HG03066 (cell line): ENCODE data around the gene DNAJA1.
"Not testable (repeated sequence)": the region's sequence is repeated elsewhere in the genome, so short reads cannot be mapped to it uniquely, and the experiment has no call there.

Experiments used
- ATAC-seq: cut with Tn5 transposase; IDR thresholded peaks from one replicate; pipeline ENCODE4 v1.9.1; 2021; ENCODE audit warnings: low read depth; ENCODE audit not compliant: unreplicated experiment

The DNAJA1 gene

DNA sequence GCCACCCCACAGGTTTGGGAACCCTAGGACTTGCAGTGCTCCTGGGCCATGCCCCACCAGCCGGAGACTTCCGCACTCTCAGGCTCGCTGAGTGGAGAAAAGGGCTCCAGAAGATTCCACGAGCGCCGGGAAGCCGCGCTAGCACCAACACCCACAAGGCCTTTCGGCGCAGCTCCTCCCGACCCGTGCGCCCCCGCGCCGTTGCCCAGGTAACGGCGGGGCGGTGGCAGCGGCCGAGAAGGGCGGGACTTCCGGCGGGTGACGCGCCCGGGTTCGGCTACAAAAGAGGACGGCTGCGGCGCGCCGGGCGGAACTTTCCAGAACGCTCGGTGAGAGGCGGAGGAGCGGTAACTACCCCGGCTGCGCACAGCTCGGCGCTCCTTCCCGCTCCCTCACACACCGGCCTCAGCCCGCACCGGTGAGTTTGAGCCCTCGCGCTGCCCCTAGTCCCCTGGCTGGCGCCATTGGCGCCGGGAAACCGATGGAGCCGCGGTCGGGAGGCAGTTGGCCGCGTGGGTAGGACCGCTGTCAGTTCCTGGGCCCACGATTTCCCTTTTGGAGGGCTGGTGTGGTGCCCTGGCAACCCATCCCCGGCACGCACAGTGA lies at the start of gene DNAJA1:
TSS of gene DNAJA1 (plus strand) at position 308 of the 606 bp plus-strand sequence. CDS start 1,212 bp downstream, outside the sequence.
- peak; percentile 91 for ATAC-seq

- ATAC-seq: no peak
Observed at GRCh38 chr9:32978051-32978450, 47.0 kb upstream of the DNAJA1 start.

- no peak for ATAC-seq
Observed at GRCh38 chr9:32986971-32987370, 38.1 kb upstream of the DNAJA1 start.

DNA sequence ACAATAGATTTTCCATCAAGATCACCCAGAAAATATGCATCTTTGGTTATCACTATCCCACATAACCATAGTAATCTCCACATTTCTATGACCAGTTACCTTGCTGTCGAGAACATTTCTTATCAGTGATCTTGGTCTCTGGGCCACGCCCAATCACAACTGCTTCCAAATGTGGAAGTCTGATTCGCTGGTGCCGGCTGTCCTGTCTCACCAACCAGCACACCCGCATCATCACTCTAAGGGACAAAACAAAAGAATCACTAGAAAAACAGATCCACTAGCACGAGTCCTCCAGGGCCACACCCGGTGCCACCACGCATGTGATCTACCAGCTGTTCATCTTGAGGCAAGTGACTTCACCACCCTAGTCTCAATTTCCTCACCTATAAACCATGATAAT lies 35.4 kb upstream of the DNAJA1 start:
- ATAC-seq: no peak

GRCh38 chr9:32991897-32992594 lies 33.0 kb upstream of the DNAJA1 start:
- no peak for ATAC-seq

DNA sequence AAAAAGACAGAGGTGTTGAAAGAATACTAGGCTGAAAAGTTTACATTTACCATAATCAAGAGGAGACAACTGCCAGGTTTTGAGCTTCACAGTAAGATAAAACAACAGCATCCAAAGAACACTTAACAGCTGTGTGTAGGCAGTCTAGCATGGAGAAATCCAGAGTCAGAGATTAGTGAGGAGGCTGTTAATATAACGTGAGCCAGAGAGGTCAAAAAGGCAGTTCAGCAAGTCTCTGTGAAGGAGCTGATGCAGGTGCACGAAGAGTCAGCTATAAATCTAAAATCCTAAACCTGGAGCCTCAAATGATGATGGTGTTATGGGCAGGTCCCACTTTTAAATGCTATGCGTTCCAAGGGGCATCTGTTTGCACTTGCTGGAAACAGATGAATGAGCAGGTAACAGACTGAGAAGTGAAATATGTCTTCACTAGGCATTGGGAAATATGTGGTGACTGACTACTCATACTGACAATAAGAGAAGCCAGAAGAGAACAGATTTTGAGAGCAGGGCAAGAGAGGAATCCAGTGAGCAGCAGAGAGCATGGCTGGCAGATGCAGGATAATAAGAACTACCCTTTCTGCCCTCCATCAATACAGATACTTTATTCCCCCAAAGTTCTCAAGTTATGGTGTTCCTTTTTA lies 32.4 kb upstream of the DNAJA1 start:
- no peak for ATAC-seq

DNA sequence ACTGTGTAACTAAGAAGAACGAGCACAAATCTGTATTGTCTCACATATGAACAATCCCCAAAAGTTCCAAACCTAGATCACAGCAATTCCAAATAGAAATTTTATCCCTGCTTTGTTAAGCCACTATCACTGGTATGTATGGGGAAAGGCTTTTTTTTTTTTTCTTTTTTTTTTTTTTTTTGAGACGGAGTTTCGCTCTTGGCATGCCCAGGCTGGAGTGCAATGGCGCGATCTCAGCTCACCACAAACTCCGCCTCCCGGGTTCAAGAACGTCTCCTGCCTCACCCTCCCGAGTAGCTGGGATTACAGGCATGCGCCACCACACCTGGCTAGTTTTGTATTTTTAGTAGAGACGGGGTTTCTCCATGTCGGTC lies 24.4 kb upstream of the DNAJA1 start:
- not testable (repeated sequence) for ATAC-seq

DNA sequence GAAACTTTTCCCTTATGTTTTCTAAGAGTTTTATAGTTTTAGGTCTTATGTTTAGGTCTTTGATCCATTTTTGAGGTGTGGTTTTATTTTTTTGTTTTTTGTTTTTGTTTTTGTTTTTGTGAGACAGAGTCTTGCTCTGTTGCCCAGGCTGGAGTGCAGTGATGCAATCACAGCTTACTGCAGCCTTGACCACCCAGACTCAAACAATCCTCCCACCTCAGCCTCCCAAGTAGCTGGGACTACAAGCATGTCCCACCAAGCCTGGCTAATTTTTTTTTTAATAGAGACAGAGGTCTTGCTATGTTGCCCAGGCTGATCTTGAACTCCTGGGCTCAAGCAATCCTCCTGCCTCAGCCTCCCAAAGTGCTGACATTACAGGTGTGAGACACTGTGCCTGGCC lies 19.7 kb upstream of the DNAJA1 start:
- not testable (repeated sequence) for ATAC-seq

DNA sequence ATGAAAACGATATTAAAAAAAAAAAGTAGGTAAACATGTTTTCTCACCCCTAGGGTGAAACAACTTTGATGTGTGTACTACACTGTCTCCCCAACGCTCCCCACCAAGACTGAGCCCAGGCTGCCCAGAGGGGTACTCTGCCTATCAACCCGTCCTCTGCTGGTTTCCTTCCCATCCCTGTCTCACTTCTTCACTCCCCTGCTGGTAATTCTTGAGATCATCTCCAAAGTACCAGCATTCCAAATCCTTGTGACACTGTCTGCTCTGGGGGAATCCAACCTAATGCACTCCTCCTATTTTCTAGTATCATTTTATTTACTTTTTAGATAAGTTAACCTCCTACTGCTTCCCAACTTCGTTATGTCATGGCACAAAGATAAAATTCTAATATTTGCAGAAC lies 17.3 kb upstream of the DNAJA1 start:
- ATAC-seq: no peak

GRCh38 chr9:33011831-33012230 lies 13.2 kb upstream of the DNAJA1 start:
- ATAC-seq: no peak

DNA sequence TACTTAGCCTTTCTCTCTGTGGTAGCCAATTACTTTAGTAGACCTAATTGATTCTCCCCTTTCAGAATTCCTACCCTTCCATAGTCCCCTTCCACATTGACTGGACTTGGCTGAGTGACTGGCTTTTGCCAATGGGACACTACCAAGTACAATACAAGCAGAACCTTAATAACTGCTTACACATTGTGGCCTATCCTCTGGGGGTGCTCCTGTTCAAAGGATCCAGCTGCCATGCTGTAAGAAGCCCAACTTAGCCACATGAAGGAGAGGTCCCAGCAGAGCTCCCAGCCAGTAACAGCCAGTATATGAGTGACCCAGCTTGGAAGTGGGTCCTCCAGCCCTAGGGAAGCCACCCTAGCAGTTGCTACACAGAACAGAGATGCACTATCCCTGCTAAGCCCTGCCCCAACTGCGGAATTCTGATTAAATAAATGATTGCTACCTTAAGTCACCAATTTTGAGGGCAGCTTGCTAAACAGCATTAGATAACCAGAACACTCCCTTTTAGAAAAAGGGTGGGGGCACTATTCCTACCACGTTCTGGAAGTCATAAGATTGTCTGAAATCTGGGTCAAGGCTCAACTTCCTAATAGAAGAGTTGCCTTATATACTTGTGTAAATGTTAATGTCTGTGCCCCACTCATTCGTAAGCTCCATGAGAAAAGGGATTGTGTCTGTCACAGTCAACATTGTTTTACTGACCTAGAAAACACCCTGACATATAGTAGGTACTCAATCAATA lies 12.6 kb upstream of the DNAJA1 start:
- ATAC-seq: no peak

GRCh38 chr9:33013962-33014664 lies 11.0 kb upstream of the DNAJA1 start:
- ATAC-seq: no peak

- no peak for ATAC-seq
Observed at GRCh38 chr9:33014665-33015014, 10.4 kb upstream of the DNAJA1 start.

DNA sequence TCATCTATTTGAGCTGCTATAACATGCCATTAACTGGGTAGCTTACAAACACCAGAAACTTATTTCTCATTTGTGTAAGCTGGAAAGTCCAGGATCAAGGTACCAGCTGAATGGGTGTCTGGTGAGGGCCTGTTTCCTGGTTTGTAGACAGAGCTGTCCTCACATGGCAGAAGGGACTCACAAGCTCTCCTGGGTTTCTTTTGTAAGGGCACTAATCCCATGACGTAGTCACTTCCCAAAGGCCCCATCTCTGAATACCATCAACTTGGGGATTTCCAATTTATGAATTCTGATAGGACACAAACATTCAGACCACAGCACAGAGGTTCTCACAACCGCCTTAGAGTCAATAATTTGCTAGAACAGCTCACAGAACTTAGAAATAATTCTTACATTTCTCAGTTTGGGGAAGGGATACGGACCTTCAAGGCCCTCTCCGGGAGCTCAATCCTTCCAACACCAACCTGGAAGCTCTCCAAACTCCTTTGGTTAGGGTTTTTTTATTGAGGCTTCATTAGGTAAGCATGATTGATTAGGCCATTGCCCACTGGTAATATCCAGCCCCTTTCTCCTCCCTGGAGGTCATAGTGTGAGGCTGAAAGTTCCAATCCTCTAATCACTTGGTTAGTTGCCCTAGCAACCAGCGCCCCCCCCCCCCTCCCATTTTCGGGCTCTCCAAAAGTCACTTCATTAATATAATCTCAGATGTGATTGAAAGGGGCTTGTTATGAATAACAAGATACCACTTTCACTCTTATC lies 7.6 kb upstream of the DNAJA1 start:
- no peak for ATAC-seq

- no peak for ATAC-seq
Observed at GRCh38 chr9:33019797-33020196, 5.3 kb upstream of the DNAJA1 start.

DNA sequence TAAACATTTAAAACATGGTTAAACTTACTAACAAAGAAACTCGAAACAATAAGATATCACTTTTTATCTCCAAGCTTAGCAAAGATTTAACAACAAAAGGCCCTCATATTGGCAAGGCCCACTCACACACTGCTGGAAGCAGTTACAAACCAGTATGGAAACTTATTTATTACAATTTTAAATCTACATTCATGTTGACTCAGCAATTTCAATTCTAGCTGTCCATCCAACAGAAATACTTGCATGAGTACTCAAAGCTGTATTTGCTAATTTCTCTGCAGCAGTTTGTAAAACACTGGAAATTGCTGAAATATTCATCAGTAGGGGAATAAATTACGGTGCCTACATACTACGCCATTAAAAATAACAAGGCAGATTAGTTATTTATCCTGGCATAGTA lies 2.8 kb upstream of the DNAJA1 start:
- ATAC-seq: no peak

DNA sequence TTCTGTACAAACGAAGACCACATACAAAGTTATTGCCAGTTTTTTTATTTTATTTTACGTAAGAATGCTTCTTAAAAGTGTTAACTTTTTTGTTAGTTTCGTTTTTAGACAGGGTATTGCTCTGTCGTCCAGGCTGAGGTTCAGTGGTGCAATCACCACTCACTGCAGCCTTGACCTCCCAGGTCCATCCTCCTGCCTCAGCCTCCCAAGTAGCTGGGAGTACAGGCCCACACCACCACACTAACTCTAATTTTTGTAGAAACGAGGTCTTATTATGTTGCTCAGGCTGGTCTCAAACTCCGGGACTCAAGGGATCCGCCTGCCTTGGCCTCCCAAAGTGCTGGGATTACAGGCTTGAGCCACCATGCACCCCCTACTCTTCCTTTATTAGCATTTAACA lies 2.3 kb upstream of the DNAJA1 start:
- ATAC-seq: no peak

DNA sequence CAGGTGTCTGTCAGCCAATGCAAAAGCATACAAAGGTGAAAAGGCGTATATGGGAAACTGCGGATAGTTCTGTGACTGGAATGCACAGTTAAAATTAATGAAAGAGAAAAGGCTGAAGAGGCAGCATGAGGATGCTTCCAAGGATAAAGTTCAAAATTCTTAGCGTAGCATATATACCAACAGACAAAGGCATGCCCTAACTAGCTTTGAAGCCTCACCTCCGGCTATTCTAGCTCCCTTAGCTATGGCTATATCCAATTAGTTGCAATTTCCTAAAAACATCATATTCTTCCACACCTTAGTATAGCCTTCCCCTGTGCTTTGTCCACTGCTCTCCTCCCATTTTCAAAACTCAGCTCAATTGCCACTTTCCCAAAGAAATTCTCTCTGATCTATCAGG lies 1.4 kb upstream of the DNAJA1 start:
- ATAC-seq: no peak

GRCh38 chr9:33024126-33024965 lies 727 bp upstream of the DNAJA1 start:
- ATAC-seq: peak; percentile 24
